ENCODE measurements around the gene OR13J1. TPM values are rescaled to one million over a fixed set of nuclear protein-coding genes. Genes with fewer than 3 reads are reported as not detected.
"Not testable (repeated sequence)": the region's sequence is repeated elsewhere in the genome, so short reads cannot be mapped to it uniquely, and the experiment has no call there.

OR13J1 gene
- total and polyA plus RNA-seq, 11 donors = not detected

- H3K27me3 ChIP-seq = no peaks in the 10 kb centered on the region
- H3K27ac ChIP-seq = no peak overlapping the region
- H3K9me3 ChIP-seq = no peaks in the 10 kb centered on the region
- intact Hi-C loops (cut with DNase I) = no loop called here
- DNase-seq (no peak), ATAC-seq (no peak)
- no peak overlapping the region for H3K4me3 ChIP-seq
- TF ChIP-seq CTCF (IDR thresholded peaks at IDR 0.05) = no peak
- no peak for TF ChIP-seq POLR2A (IDR thresholded peaks at IDR 0.05)
- peaks cover 0 to 7% (median 3%) of the 10 kb centered on the region in 12 donors for H3K4me1 ChIP-seq
- H3K36me3 ChIP-seq = no peaks in the 10 kb centered on the region
Measured at GRCh38 chr9:35898337-35898736, 28.1 kb upstream of the OR13J1 start.

GRCh38 chr9:35897376-35898099 is 27.3 kb upstream of the OR13J1 start:
- H3K4me1 ChIP-seq; H3K36me3 ChIP-seq; H3K27ac ChIP-seq; DNase-seq; H3K4me3 ChIP-seq; ATAC-seq; H3K27me3 ChIP-seq; intact Hi-C loops (cut with DNase I); H3K9me3 ChIP-seq: not testable (repeated sequence)
- 86 to 97% (median 89%) methylated on average over 7 of the region's 7 CpGs for WGBS, 4 donors

GRCh38 chr9:35896570-35896969 is 26.4 kb upstream of the OR13J1 start:
- Histone ChIP-seq H3K9me3 (no peaks in the 10 kb centered on the region), H3K4me3 (no peak overlapping the region), H3K4me1 (no peaks in the 10 kb centered on the region), H3K27me3 (no peaks in the 10 kb centered on the region), H3K27ac (no peak overlapping the region), H3K36me3 (no peaks in the 10 kb centered on the region)
- 92 to 98% (median 96%) methylated on average over 2 of the region's 2 CpGs for WGBS, 4 donors
- TF ChIP-seq CTCF (IDR thresholded peaks at IDR 0.05) (no peak), POLR2A (IDR thresholded peaks at IDR 0.05) (no peak)
- ATAC-seq (no peak), DNase-seq (no peak)
- intact Hi-C loops (cut with DNase I) = no loop called here

GRCh38 chr9:35892051-35892450 is 21.9 kb upstream of the OR13J1 start:
- intact Hi-C loops (cut with DNase I) = no loop called here
- TF ChIP-seq POLR2A (IDR thresholded peaks at IDR 0.05) = no peak
- no peak for TF ChIP-seq CTCF (IDR thresholded peaks at IDR 0.05)

GRCh38 chr9:35891646-35892045 is 21.4 kb upstream of the OR13J1 start:
- 83 to 91% (median 87%) methylated on average over 3 of the region's 3 CpGs for WGBS, 4 donors
- H3K27ac ChIP-seq = no peak overlapping the region
- no peak for DNase-seq
- no peaks in the 10 kb centered on the region for H3K4me1 ChIP-seq
- intact Hi-C loops (cut with DNase I) = no loop called here
- H3K27me3 ChIP-seq = no peaks in the 10 kb centered on the region
- H3K36me3 ChIP-seq = no peaks in the 10 kb centered on the region
- ATAC-seq = no peak
- H3K4me3 ChIP-seq = no peak overlapping the region
- TF ChIP-seq CTCF (IDR thresholded peaks at IDR 0.05) (no peak), POLR2A (IDR thresholded peaks at IDR 0.05) (no peak)
- H3K9me3 ChIP-seq = no peaks in the 10 kb centered on the region

More at GRCh38 chr9:35892051-35892450, 21.9 kb upstream of the OR13J1 start:
- Histone ChIP-seq H3K9me3 (no peaks in the 10 kb centered on the region), H3K4me3 (no peak overlapping the region), H3K36me3 (no peaks in the 10 kb centered on the region), H3K27ac (no peak overlapping the region), H3K4me1 (no peaks in the 10 kb centered on the region), H3K27me3 (no peaks in the 10 kb centered on the region)
- DNase-seq = no peak
- no peak for ATAC-seq
- WGBS, 4 donors = 83 to 100% (median 90%) methylated on average over 1 of the region's 1 CpG

GRCh38 chr9:35884908-35885307 is 14.7 kb upstream of the OR13J1 start:
- not testable (repeated sequence) for DNase-seq, H3K4me1 ChIP-seq, H3K27me3 ChIP-seq, ATAC-seq, H3K9me3 ChIP-seq, H3K36me3 ChIP-seq, H3K4me3 ChIP-seq, H3K27ac ChIP-seq
- intact Hi-C loops (cut with DNase I) = loop anchor here in 7 of 10 donors (5.0 to 10.0 kb wide), 4 partner anchors 58 to 240 kb away; partner anchors contain the start of genes FAM221B (in 5 of the 7), TMEM8B (in 5 of the 7), CCDC107 (in 2 of the 7) and RMRP (in 2 of the 7)
- WGBS, 4 donors = 79 to 91% (median 89%) methylated on average over 3 of the region's 3 CpGs

All from heart left ventricle (tissue), 16 donors.